Measurements from ENCODE around the gene CFAP20DC.

CFAP20DC gene

DNA sequence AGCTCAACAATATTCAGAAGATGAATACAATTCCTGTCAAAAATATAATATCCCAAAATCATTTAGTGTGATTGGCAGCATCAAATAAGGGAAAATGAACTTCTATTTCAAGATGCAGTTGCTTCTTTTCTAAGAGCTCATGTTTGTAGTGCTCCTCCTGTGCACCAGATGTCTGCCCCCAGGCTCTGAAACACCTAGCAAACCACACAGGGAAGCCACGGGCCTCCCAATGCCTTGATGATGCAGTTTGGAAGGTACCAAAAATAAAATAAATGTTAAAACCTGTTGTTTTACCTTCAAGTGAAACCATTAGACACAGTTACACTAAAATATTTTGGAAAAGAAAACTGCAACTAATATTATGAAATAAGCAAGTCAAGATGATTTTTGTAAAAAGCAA lies 22.2 kb downstream of the CFAP20DC start:
- no peak for DNase-seq (ENCODE audit: extremely low read depth in 1 of 2, low read depth in 1 of 2)

DNA sequence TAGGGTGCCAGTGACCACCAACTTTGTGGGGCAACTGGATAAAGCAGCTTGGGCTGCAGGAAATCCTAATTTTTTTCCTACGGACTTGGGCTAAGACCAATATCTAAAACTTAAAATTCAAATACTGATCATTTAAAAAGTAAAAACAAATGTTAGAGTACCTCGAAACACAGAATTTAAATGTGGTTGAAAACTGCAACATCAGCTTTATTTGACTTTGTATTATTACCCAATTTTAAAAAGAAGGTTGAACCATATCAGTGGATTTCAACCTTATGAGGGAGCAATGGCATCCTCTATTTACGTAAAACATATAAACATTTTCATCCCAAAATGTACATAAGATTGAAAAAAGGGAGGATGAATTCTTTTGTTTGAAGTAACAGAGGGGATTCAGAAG lies 26.2 kb downstream of the CFAP20DC start:
- DNase-seq (ENCODE audit: extremely low read depth in 1 of 2, low read depth in 1 of 2): no peak

DNA sequence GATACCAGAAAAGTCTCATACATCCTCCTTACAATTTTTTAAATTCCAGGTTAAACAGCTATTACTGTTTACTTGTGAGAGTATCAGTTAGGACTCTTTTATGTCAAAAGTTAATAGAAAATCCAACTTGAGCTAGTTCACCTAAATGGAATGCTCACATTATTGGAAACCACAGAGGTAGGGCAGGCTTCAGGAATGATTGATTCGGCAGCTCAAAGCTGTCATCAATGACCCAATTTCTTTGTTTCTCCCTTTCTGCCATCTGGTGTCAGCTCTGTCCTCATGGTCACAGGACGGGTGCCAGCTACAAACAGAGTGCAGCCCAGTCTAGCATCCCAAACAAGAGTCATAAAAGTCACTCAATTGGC lies 32.2 kb downstream of the CFAP20DC start:
- DNase-seq (ENCODE audit: extremely low read depth in 1 of 2, low read depth in 1 of 2): no peak

DNA sequence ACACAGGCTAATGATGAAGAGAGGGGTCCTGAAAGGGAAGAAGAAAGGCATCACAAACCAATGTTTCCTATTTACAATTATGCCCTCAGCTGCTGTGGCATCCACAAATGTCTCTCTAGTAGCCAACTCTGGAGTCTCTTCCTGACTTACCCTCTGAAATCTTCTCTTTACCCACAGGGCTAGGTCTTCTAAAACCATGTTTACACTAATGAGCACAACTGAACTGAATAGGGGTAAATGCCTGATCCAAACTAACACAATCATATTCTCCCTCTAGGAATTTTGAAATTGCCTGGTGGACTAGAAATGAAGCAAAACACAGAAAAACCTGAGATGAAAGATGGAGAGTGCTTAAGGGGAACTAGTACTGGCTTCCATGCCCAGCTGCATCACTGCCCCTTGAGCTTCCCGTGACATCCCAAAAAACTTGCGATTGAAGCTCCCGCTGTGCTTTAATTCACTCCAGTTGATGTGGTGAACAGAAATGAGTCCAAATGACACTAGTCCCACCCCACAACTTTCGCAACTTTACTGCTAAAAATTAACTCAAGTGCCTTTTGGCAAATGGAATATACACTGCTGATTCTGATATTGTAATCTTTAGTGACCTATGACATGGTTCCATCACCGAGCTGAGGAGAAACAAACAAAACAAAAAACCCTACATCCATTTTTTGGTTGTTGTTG lies 32.8 kb downstream of the CFAP20DC start:
- DNase-seq (ENCODE audit: extremely low read depth in 1 of 2, low read depth in 1 of 2): no peak

DNA sequence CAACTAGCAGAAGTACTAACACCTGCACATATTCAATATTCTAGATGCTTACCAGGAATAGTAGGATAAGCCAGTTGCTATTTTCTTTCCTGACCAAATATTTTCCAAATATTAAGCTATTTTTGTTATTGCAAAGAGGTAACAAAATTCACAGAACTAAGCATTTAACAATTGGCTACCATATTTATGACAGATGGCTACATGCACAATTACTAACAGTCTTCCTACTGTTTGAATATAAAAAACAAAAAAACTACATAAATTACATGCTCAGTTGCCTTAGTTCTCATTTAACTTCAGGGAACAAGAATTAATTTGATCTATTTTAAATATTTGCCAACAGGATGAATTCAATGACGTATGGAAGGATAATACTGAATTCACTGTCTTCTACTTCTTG lies 36.2 kb downstream of the CFAP20DC start:
- DNase-seq (ENCODE audit: extremely low read depth in 1 of 2, low read depth in 1 of 2): no peak

DNA sequence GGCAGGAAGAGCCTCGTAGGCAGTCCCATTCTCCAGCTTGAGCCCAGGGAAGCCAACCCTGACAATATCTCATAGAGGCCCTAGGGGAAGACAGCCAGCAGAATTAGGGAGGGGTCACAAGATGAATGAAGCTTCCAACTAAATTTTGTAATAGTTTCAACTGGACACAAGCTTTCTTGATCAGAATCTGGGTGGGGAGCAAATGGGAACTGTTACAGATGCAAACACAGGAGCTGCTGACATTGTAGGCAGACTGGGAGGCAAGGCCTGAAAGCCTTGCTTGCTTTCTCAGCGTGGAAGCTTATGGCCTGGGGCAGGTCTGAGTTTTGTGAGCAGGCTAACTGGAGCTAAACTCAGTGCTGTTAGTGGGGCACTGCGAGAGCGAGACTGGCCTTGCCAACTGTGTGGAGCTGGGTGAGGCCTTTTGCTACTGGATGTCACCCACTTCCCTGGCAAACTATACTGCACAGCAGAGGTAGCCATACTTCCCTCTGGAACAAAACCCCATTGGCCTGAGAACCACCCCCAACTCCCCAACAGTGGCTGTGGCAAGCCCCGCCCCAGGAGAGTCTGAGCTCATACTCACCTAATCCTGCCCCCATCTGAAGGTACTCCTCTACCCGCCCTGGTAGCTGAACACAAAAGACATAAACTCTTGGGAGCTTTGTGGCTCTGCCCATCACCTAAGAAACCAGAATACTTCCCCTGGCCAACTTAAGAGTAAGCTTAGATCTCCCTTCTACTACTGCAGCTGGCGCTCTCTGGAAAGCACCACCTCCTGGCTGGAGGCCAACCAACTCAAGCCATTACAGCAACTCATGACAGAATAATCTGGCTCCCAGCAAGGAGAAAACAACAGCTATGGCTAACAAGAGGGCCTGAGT lies 42.9 kb downstream of the CFAP20DC start:
- DNase-seq (ENCODE audit: extremely low read depth in 1 of 2, low read depth in 1 of 2): no peak

DNA sequence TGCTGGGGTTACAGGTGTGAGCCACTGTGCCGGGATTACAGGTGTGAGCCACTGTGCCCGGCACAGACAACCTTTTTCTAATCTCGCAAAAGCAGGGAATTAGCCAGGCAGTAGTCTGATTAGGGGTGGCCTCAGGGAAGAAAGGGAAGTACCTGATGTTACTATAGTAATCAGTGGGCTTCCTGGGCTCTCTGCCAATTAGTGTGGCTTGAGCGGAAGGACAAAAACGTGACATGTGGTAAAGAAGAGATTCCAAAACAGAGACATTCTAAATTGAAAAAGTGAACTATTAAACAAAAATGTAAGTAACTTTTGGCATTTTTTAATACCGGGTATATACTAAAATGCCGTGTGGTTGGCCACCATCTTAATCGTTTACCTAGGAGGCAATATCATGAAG lies 48.1 kb downstream of the CFAP20DC start:
- DNase-seq (ENCODE audit: extremely low read depth in 1 of 2, low read depth in 1 of 2): no peak

DNA sequence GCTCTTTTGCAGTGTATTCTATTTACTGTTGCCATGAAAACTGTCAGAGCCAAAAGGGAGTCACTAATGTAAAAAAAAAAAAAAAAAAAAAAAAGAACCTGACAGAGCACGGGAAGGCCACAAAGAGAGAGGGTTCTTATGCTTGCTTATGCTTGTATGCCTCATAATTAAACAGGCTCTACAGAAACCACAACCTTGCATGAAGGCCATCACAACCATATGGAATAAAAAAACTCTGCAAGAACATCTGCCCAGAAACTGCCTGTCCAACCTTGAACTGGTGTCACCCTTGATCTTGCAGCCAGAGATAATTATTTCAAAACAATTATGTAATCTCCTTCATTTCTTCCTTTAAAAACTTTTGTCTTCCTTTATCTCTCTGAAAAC lies 50.1 kb downstream of the CFAP20DC start:
- DNase-seq (ENCODE audit: extremely low read depth in 1 of 2, low read depth in 1 of 2): no peak

DNA sequence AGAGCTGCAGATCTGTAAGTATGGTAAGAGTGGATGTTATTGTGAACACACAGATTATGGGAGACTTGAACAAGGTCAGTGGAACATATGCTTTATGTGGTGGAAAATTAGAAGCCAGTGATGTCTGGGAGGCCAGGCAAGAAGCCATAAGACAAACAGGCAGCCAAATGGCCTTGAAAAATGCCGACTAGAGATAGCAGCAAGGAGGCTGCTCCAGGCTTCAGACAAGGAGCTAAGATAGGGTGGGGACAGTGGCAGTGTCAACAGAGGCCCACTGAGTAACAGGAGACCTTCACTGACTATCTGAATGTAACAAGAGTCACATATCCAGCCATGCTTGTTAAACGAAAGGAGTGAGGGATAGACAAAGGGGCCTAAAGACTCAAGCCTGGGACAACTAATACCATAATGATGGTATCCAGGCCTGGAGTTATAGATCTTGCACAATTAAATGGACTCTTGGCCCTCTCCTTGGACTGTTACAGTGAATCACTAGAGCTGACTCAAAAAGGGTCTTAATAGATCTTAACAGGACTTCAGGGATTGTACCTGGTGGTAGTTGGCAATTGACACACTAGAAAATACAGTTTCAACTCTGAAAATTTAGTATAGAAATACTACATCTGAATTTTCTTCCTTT lies 50.6 kb downstream of the CFAP20DC start:
- DNase-seq (ENCODE audit: extremely low read depth in 1 of 2, low read depth in 1 of 2): no peak

DNA sequence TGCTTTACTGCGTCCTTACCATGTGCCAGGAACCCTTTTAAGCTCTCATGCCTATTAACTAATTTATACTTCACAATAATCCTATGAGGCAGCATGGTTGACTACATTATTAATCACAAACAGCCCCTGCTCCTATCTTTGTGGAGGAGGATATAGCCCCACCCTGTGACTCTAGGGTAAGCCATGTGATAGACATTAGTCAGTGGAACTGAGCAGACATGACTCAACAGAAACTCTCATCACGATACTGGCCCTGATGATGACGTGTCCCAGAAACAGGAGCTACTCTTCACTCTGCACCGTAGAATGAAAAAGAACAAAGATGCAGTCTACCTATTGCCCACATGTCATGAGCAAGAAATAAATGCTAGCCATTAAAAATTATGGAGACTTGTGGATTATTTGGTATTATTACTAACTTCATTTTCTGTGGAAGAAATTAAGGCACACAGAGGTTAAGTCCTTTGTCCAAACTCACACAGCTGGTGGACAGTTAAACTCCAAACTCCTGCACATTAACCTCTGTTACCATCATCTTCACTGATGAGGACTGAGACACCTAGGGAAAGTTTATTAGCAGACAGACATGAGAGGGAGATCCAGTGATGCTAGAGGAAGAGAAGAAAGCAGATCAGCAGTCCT lies 51.2 kb downstream of the CFAP20DC start:
- DNase-seq (ENCODE audit: extremely low read depth in 1 of 2, low read depth in 1 of 2): peak in 1 of 2 donors; percentile 25

DNA sequence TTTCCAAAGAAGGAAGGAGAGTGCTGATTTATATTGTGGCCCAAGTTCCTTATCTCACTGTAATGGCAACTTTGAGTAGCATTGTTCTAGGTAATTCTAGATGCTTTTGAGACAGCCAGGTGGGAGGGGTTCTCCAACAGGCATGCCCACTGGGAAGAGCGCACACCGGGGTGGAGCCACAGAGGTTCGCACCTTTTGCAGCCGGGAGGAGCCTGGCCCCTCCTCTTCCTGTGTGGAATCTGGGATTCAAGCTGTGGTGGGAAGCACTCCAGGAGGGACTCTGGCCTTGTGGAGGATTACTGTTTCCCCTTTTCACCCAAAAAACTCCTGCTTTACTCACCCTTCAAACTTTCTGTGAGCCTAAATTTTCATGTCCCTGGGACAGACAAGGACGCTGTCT lies 53.1 kb downstream of the CFAP20DC start:
- no peak for DNase-seq (ENCODE audit: extremely low read depth in 1 of 2, low read depth in 1 of 2)

DNA sequence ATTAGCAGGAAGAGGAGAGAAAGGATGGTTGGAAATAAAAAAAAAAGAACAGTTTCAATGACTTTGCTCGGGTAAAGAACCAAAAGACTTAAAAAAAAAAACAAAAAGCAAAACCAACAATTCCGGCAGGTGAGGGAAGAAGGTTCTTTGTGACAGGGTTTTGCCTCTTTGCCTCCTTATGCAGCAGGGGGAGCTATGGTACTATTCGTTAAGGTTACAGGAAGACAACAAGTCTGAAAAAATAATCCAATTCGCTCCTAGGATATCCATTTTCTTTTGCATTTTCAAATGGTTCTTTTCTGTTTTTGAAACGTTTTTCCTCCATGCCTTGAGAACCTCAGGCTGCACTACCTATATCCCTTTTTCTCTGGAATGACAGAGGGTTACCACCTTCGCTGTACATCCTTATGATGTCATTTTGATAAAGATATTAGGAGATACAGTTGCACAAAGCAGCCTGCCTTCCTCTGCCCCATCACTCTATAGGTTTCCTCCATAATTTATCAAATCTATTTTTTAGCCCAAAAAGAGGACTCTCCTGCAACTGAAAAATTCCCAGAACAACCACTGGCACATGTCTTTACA lies 55.0 kb downstream of the CFAP20DC start:
- no peak for DNase-seq (ENCODE audit: extremely low read depth in 1 of 2, low read depth in 1 of 2)

DNA sequence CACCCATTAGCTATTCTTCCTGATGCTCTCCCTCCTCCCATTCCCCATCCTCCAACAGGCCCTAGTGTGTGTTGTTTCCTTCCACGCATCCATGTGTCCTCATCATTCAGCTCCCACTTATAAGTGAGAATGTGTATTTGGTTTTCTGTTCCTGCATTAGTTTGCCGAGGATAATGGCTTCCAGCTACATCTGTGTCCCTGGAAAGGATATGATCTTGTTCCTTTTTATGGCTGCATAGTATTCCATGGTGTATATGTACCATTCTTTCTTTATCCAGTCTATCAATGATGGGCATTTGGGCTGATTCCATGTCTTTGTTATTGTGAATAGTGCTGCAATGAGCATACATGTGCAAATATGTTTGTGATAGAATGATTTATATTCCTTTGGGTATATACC lies 56.3 kb downstream of the CFAP20DC start:
- DNase-seq (ENCODE audit: extremely low read depth in 1 of 2, low read depth in 1 of 2): no peak

DNA sequence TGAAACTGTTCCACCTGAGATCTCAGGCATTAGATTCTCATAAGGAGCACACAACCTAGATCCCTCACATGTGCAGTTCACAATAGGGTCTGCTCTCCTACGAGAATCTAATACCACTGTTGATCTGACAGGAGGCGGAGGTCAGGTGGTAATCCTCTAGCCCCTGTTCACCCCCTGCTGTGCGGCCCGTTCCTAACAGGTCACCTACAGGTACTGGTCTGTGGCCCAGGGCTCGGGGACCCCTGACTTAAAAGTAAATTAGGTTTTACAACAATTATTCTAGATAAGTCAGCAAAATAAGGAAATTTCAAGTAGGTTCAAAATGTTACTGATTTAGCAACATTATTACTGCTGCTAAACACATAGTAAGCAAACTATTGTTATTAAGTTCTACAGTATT lies 58.2 kb downstream of the CFAP20DC start:
- no peak for DNase-seq (ENCODE audit: extremely low read depth in 1 of 2, low read depth in 1 of 2)

DNA sequence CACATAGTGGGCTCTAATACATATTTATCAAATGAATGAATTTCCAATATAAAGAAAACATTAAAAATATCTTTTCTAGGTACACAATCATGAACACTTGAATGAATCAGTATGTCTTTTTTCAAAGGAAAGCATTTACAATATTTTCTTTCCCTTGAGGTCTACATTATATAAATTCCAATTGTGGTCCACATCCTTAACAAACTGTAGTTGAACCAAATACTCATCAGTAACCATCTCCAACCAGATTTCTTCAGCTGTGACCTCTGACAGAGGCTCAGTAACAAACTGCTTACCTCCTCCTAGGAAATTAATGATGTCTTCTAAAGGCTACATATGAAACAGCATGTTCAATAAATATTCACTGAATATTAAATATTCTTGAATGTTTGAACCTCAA lies 58.8 kb downstream of the CFAP20DC start:
- DNase-seq (ENCODE audit: extremely low read depth in 1 of 2, low read depth in 1 of 2): no peak

DNA sequence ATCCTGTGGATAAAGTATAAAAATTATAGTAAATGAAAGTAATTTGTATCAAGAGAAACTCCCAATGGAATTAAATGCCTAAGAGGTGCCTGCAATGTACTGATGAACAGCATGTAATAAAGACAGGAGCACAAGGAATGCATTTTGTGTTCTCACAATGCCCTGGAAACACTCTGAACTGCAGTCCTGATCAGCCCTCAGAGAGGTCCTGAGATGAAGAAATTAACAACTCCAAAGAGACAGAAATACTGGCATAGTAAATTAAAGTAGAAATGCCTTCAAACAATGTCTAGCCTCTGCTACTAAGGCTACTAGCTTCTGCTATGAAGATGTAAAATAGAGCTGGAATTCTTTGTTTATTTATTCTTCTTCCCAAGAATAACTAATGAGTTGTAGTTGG lies 59.9 kb downstream of the CFAP20DC start:
- DNase-seq (ENCODE audit: extremely low read depth in 1 of 2, low read depth in 1 of 2): no peak

DNA sequence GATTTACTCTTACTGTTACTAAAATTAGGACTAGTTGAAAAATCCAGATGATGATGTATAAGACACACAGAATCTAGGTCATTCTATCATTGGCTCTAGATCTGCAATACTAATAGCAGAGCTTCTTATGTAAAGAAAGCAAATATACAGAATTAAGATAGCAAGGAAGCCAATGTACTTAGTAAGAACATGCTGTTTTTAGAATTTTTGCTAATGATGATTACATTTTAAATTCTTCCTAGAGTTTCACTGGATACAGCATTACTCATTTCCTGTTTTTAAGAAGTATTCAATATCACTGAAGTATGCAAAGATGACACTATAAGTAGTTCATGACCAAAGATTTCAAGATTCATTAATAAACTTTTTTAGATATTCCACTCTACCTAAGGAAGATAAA lies 60.7 kb downstream of the CFAP20DC start:
- no peak for DNase-seq (ENCODE audit: extremely low read depth in 1 of 2, low read depth in 1 of 2)

DNA sequence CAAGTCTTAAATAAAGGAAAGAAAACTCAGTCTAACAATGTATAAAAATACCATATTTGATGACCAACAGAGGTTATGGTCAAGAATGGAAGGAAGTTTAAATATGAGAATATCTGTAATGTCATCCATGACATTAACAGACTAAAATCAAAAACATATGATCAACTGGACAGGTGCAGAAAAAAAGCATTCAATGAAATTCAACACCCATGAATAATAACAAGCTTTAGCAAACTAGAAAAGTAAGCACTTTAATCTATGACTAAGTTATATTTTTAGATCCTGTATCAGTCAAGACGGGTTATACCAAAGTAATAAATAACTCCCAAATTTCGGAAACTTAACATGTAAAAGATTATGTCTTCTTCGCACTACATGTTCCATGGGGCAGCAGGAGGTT lies 61.8 kb downstream of the CFAP20DC start:
- DNase-seq (ENCODE audit: extremely low read depth in 1 of 2, low read depth in 1 of 2): no peak

DNA sequence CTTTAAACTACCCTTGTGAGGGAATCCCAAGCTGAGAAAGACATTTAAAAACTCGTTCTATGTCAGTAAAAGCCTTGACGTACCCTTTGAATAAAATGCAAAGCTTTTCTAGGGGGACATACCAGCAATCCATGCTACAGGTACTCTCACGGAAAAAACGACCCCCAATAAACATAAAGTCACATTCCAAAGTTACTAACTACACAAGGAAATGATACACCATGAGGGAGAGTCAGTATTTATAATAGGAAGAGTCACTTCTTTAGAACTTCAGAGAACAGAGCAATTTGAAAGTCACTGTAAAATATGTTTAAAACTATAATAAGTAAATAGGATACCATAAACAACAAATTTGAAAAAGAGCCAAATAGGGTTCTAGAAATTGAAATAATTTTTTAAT lies 63.2 kb downstream of the CFAP20DC start:
- no peak for DNase-seq (ENCODE audit: extremely low read depth in 1 of 2, low read depth in 1 of 2)

DNA sequence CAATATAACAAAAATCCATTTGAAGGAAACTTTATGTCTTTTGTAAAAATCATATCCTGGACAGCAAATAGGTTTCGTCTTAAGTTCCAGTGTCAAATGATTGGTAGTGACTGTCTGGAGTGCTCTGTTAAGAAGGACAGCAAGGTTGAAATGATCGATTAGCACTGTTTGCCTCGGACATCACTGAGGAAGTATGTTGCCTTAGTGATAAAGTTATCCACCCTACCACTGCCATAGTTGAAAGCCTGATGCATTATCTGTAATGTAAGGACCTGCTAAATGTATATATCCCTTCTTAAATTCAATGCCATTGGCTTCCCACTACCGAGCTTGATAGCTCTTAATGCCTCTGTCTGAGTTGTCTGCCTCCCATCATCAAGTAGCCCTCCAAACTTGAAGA lies 70.0 kb downstream of the CFAP20DC start:
- no peak for DNase-seq (ENCODE audit: extremely low read depth in 1 of 2, low read depth in 1 of 2)

DNA sequence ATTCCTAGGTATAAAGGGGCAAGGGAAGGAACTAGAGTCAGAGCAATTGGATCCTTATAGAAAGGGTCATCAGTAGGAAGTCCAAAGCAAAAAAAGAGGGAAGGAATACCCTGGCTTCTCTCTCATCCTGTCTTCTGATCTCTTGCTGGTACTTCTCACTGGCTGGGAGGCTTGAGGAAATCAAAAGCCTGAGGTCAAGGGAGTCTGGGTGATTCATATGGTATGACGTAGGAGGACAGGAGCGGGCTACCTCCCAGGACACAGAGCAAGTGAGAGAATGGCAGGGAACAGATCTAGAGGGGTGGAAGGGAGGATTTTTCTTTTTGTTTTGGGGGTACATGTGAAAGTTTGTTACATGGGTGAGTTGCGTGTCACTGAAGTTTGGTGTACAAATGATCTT lies 76.0 kb downstream of the CFAP20DC start:
- DNase-seq (ENCODE audit: extremely low read depth in 1 of 2, low read depth in 1 of 2): no peak

Measured in stimulated activated CD8-positive, alpha-beta memory T cell treated with anti-CD3 and anti-CD28 coated beads, Interleukin-7, amount 100 ng/mL, for 48 hours (primary cell).